GM18870 (cell line): Measurements from ENCODE around the gene GNB5.
A peak's percentile ranks its signal among the peaks of the same experiment; 100 is the strongest.

Source experiments
- ATAC-seq: cut with Tn5 transposase; IDR thresholded peaks from one replicate; pipeline ENCODE4 v1.9.1; 2021; ENCODE audit warnings: moderate library complexity; ENCODE audit not compliant: unreplicated experiment

Gene GNB5

GRCh38 chr15:52208306-52208946 lies 17.2 kb upstream of the GNB5 start:
- peak; percentile 65 for ATAC-seq

DNA sequence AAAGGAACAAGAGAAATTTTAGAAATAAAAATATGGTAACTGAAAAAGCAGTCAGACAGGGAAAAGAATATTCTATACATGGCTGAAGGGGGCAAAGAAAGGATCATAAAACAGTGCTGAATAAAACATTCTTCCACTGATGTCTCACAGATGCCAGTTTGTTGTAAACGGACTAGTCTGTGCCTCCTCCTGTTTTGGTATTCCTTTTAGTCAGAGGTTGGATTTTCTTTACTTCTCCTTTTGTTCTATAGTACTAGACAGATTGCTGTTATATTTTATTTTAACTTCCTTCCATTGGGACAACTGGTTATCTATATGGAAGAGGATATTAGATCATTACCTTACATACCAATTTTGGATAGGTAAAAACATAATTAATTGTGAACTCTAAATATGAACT lies 16.0 kb upstream of the GNB5 start:
- no peak for ATAC-seq

GRCh38 chr15:52206446-52206845 lies 15.3 kb upstream of the GNB5 start:
- ATAC-seq = no peak

GRCh38 chr15:52204657-52205056 lies 13.5 kb upstream of the GNB5 start:
- ATAC-seq = no peak

DNA sequence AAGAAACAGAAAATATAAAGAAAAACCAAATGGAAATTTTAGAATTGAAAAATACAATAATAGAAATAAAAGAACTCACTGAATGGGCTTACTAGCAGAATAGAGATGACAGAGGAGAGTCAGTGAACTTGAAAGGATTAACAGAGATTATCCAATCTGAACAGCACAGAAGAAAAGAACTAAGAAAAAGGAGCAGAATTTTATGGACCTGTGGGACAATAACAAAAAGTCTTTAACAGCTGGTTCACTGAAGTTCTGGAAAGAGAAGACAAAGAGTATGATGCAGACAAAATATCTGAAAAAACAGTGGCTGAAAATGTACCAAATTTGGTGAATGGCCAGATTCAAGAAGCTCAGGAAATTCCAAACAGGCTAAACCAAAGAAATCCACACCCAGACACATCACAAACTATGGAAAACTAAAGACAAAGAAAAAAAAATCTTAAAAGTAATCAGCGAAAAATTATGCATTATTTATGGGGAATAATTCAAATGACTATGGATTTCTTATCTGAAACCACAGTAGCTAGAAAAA lies 9.7 kb upstream of the GNB5 start:
- no peak for ATAC-seq

DNA sequence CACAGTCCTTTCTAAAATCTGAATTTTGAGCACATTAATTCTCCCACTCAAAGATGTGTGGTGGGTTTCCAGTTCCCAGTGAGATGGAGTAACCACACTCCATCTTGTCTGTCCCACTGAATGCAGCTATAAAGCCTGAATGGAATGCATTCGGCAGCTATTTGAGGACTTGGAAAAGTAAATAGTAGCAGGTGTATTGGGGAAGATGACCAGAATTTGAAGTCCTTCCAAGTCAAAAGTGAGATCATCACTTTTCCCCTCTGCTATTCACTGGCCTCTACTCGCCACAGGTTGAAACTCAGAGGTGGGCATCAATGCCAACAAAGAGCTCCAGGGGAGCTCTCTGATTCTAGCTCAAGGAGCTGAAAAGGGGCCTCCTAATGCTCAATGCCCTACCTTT lies 8.1 kb upstream of the GNB5 start:
- no peak for ATAC-seq

DNA sequence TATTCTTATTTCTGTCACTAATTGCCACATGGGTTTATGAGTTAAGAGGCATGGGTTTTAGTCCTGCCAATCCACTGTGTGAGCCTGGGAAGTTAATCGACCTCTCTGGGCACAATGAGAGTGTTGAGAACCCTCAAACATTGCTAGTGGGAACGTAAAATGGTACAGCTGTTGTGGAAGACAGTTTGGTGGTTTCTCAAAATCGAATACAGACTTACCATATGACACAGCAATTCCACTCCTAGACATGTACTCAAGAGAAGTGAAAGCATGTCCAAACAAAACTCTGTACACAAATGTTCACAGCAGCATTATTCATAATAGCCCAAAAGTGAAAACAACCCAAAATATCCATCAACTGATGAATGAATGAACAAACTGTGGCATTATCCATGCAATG lies 5.7 kb upstream of the GNB5 start:
- no peak for ATAC-seq

- no peak for ATAC-seq
Observed at GRCh38 chr15:52193791-52194190, 2.6 kb upstream of the GNB5 start.

- ATAC-seq = no peak
Observed at GRCh38 chr15:52193321-52193720, 2.1 kb upstream of the GNB5 start.

GRCh38 chr15:52186651-52187486 lies 4.3 kb downstream of the GNB5 start:
- no peak for ATAC-seq

- ATAC-seq = no peak
Observed at GRCh38 chr15:52185151-52185561, 6.0 kb downstream of the GNB5 start.

- ATAC-seq = no peak
Observed at GRCh38 chr15:52184721-52185120, 6.5 kb downstream of the GNB5 start.

GRCh38 chr15:52183562-52184173 lies 7.5 kb downstream of the GNB5 start:
- no peak for ATAC-seq

- ATAC-seq = no peak
Observed at GRCh38 chr15:52181938-52182780, 9.0 kb downstream of the GNB5 start.

- ATAC-seq = no peak
Observed at GRCh38 chr15:52180851-52181450, 10.2 kb downstream of the GNB5 start.

DNA sequence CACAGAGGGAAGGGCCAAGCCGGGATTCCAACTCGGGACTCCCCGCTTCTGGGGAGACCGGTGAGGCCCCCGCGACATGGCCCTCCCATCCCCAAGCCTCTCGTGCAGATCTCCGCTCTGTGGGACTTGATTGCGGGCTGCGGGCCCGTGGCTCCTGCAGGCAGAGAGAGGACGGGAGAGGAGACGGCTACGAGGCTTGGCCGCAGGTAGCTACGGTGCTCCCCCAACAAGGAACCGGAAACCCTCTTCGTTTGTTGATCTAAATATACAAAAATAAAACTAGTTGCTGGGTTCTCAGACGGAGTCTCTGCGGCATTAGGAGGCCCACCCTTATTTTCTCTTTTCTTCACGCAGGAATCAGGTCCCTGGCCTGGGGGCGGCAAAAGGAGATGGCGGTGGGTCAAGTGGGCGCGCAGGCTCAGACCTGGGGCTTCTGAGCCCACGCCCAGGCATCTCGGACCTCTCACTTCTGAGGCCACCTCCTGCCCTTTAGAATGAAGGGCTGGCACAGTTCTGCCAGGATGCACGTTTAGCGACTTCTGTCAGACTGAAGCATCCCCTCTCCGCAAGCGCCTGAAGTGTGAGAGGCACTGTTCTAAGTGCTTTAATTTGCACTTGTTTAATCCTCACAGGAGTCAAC lies 10.9 kb downstream of the GNB5 start:
- peak; percentile 1 for ATAC-seq

GRCh38 chr15:52179278-52180195 lies 11.7 kb downstream of the GNB5 start:
- ATAC-seq = peak; percentile 74

DNA sequence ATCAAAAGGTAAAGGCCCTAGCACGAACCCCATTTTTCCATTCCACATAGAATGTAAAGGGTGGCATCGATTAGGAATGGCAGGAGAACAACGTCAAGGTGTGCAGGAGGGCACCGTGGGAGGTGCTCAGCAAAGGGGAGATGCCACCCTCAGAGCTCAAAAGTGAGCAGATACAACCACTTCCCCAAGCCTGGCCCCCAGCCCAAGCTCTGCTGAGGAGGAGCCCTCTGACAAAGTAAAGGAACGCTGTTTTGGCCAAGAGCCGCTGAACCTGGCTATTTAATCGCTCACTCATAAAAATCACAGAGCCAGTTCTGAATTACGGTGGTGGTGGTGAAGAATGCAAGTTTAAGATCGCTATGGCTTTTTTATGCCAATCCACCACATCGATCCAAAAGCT lies 12.4 kb downstream of the GNB5 start:
- no peak for ATAC-seq

GRCh38 chr15:52172869-52173268 lies 18.3 kb downstream of the GNB5 start:
- no peak for ATAC-seq
